Measurements from ENCODE around the gene DIS3L2. TPM values are rescaled to one million over a fixed set of nuclear protein-coding genes. Genes with fewer than 3 reads are reported as not detected.
A peak's percentile ranks its signal among the peaks of the same experiment; 100 is the strongest.

The DIS3L2 gene
- total RNA-seq, 4 donors from 2014 or later: 52.8 to 74.9 (median 61.8) TPM

DNA sequence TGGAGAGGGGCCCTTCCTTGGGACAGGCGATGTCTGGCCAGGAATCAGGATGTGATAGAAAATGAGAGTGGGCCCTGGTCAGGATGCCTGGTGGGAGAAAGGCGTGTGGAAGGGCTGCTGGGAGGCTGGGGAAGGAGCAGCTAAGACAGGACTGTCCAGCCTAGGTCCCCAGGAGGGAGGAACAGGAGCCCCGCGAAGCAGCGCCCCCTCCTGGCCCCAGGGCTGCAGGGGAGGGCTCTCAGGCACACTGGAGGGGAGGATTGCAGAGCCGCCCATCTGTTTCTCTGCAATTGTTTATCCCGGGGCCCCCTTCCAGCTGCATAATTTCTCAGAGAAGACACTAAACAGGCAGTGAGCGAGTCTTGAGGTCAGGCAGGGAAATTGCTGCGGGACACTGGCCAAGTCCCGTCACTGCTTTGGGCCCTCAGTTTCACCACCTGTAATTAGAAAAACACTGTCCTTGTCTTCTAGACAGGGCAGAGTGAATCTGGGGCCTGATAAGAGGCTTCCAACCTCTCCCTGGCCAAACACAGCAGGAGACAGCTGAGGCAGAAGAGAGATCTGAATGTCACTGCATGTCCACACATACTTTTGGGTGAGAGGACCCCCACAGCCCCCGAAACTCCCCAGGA is 31.4 kb upstream of the DIS3L2 start:
- TF ChIP-seq, protein P1, sequence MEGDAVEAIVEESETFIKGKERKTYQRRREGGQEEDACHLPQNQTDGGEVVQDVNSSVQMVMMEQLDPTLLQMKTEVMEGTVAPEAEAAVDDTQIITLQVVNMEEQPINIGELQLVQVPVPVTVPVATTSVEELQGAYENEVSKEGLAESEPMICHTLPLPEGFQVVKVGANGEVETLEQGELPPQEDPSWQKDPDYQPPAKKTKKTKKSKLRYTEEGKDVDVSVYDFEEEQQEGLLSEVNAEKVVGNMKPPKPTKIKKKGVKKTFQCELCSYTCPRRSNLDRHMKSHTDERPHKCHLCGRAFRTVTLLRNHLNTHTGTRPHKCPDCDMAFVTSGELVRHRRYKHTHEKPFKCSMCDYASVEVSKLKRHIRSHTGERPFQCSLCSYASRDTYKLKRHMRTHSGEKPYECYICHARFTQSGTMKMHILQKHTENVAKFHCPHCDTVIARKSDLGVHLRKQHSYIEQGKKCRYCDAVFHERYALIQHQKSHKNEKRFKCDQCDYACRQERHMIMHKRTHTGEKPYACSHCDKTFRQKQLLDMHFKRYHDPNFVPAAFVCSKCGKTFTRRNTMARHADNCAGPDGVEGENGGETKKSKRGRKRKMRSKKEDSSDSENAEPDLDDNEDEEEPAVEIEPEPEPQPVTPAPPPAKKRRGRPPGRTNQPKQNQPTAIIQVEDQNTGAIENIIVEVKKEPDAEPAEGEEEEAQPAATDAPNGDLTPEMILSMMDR (IDR thresholded peaks at IDR 0.05): no peak
- DNase-seq (ENCODE audit: low spot score in 2 of 2): no peak
- no peak overlapping the region for H3K27ac ChIP-seq
- no peak overlapping the region for H3K4me3 ChIP-seq
- H3K36me3 ChIP-seq: no peaks in the 10 kb centered on the region
- H3K27me3 ChIP-seq: peaks cover 0 to 46% of the 10 kb centered on the region in 2 donors
- 37 to 57% methylated on average over 11 of the region's 11 CpGs for WGBS, 2 donors
- peaks cover 0 to 29% (median 15%) of the 10 kb centered on the region in 4 donors for H3K4me1 ChIP-seq
- no peaks in the 10 kb centered on the region for H3K9me3 ChIP-seq

DNA sequence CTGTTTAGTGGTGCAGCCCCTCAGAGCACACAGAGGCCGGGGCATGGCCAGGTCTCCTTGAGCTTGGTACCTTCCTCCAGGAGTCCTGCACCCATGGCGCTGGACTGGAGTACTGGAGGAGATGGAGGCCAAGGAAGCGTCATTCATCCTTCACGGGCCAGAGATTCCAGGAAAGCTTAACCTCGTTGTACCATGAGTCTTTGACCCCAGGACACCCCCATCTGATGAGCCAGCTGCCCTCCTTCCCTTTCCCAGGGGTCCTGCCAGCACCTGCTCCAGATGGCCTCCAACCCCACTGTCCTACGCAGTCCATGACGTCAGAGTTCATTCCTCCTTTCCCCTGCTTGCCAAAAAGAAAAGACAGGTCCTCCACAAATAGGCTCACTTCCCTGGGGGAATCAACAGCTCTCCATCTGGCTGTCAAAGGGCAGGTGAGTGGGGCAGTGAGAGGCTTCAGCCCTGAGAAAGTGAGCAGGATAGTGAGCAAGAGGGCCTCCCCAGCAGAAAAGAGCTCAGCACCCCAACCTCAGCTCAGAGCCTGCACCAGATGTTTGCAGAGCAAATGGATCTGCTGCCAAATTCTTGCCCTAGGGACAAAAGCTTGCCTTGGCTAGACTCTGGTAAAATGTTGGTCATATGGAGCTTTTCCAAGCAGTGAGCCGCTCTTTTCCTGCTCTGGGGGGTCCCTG is 30.8 kb upstream of the DIS3L2 start:
- Histone ChIP-seq H3K27ac (no peak overlapping the region), H3K9me3 (no peaks in the 10 kb centered on the region), H3K4me3 (no peak overlapping the region), H3K36me3 (no peaks in the 10 kb centered on the region), H3K4me1 (peaks cover 0 to 23% (median 10%) of the 10 kb centered on the region in 4 donors), H3K27me3 (peaks cover 0 to 42% of the 10 kb centered on the region in 2 donors)
- no peak for DNase-seq (ENCODE audit: low spot score in 2 of 2)
- WGBS, 2 donors: 56 to 66% methylated on average over 6 to 8 of the region's 8 CpGs
- no peak for TF ChIP-seq EP300 (IDR thresholded peaks at IDR 0.05)
- TF ChIP-seq, protein P1 (IDR thresholded peaks at IDR 0.05): no peak
- TF ChIP-seq POLR2A (IDR thresholded peaks at IDR 0.05): no peak

DNA sequence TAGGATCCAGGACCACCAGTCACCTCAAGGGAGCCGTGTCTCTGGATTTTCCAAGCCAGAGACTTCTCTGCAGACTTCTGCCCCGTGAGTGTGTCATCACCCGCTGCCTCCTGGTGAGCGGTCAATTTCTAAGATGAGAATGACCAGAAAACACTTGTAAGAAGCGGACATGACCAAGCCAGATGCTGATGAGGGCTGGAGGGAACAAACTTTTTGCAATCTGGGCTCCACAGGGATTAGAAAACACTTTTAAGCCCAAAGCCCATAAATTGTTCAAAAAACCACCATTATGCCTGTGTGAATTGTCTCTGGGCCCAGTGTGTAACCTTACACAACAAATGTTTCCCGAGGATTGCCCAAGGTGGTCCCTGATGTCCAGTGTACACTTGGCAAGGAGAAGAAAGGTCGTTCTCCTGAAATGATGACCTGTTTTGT is 30.0 kb upstream of the DIS3L2 start:
- H3K36me3 ChIP-seq: no peaks in the 10 kb centered on the region
- no peaks in the 10 kb centered on the region for H3K9me3 ChIP-seq
- no peak for DNase-seq (ENCODE audit: low spot score in 2 of 2)
- no peak overlapping the region for H3K4me3 ChIP-seq
- peak in 1 of 2 donors; percentile 22 for TF ChIP-seq EP300 (IDR thresholded peaks at IDR 0.05)
- TF ChIP-seq, protein P1 (IDR thresholded peaks at IDR 0.05): no peak
- peaks cover 0 to 15% (median 4%) of the 10 kb centered on the region in 4 donors for H3K4me1 ChIP-seq
- no peak overlapping the region for H3K27ac ChIP-seq
- peaks cover 0 to 35% of the 10 kb centered on the region in 2 donors for H3K27me3 ChIP-seq
- 79 to 88% methylated on average over 7 of the region's 7 CpGs for WGBS, 2 donors

DNA sequence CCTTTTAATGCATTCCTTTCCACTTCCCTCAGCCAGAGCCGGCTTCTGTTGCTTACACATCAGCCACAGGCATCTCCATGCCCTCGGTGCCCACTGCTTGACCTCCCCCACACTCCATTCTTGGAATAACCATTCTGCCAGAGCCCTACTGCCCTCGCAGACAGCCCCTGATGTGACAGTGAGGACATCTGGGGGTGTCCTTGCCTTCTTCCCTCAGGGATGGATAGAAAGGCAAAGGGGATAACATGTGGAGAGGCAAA is 28.9 kb upstream of the DIS3L2 start:
- peaks cover 0 to 23% of the 10 kb centered on the region in 2 donors for H3K27me3 ChIP-seq
- H3K27ac ChIP-seq: no peak overlapping the region
- TF ChIP-seq, protein P1 (IDR thresholded peaks at IDR 0.05): no peak
- TF ChIP-seq EP300 (IDR thresholded peaks at IDR 0.05) (no peak), POLR2A (IDR thresholded peaks at IDR 0.05) (no peak)
- peaks cover 0 to 6% (median 0%) of the 10 kb centered on the region in 4 donors for H3K4me1 ChIP-seq
- no peaks in the 10 kb centered on the region for H3K9me3 ChIP-seq
- 80 to 82% methylated on average over 3 of the region's 3 CpGs for WGBS, 2 donors
- no peak overlapping the region for H3K4me3 ChIP-seq
- H3K36me3 ChIP-seq: no peaks in the 10 kb centered on the region
- no peak for DNase-seq (ENCODE audit: low spot score in 2 of 2)
